HuH-7.5 (cell line): Measurements from ENCODE around the gene RNMT.
"Not testable (repeated sequence)": the region's sequence is repeated elsewhere in the genome, so short reads cannot be mapped to it uniquely, and the experiment has no call there.

Source experiments
- DNase-seq: peaks from one replicate; pipeline ENCODE4 v3.0.0; 2011; ENCODE audit warnings: low spot score

RNMT gene

DNA sequence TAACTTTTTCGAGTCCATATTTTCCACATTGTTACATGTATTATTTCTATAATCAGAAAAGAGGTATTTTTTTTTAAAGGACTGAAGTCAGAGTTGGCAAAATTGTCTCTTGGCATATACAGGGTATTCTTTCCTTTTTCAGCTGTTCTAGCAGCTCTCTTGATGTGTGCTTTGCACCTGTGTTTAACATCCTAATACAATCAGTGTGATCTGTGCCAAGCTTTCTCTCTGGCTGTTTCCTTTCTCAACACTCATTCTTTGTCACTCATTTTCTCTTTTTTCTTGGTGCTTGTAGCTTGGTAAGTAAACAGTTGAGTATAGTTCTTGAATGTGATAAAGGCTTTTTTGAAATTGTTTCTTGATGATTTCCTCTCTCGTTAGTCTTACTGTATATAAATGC is 9.2 kb downstream of the RNMT start:
- DNase-seq = no peak

DNA sequence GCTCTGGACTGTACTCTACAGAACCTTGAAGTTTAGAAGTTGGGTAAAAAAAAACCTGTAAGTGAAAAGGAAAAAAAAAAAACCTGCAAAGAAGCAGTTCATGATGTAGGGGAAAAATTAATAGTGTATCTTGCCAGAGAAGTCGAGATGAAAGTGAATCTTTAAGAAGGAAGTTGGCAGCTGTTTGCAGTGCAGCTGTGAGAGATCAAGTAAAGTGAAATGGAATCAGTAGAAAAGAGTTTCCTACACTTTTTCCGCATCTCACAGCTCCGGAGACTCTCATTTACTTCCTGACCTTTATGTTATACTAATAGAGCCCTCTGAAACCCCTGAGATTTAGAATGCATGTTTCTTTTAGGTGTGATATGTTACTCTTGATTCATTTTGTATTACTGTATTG is 19.2 kb downstream of the RNMT start:
- no peak for DNase-seq

DNA sequence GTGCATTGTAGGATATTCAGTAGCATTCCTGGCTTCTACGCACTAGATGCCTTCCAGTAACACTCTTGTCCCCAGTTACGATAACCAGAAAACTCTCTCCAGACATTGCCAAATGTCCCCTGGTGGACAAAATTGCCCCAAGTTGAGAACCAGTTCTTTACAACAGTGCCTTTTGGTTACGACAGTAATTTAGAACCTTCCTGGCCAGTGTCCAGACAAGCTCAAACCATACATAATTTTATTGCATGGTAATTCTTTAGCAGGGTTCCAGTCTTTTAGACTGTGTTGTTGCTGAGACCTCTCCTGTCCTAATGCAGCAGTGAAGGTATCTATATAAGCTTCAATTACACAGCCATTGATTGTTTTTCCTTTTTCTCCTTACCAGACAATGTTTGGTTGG is 20.2 kb downstream of the RNMT start:
- DNase-seq = no peak

DNA sequence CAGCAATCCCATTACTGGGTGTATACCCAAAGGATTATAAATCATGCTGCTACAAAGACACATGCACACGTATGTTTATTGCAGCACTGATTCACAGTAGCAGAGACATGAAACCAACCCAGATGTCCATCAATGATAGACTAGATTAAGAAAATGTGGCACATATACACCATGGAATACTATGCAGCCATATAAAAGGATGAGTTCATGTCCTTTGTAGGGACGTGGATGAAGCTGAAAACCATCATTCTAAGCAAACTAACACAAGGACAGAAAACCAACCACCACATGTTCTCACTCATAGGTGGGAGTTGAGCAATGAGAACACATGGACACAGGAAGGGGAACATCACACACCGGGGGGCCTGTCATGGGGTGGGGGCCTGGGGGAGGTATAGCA is 25.1 kb downstream of the RNMT start:
- not testable (repeated sequence) for DNase-seq

DNA sequence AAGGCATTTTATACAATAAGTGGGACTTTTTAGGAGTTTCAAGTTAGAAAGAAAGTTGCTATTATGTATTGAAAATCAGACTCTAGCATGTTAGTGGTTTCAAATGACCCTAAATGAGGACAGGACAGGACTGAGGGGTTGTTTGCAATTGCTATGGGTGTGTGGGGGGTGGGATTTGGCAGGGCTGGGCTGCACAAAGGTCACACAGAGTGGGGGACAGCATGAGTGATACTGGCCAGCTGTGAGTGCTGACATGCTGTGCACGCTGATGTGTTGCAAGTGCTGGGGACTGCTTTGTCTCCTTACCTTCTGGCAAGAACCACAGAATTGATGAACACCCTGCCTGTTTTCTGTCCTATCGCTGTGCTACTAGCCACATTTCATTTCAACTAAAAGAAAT is 29.8 kb downstream of the RNMT start:
- no peak for DNase-seq

DNA sequence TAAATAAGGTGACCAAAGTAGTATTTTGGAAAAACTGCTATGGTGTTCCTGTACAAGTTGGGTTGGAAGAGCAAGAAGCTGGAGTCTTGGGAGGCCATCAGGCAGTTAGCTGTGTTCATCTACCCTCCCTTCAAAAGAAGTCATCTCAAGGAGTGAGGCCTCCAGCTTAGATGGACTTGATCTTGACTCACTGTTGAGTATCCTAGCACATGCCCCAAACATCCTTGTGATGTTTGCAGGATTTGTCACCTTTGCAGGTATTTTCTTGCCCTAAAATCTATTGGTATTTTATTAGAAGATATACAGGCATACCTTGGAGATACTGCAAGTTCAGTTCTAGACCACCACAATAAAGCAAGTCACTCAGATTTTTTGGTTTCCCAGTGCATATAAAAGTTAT is 30.2 kb downstream of the RNMT start:
- no peak for DNase-seq

DNA sequence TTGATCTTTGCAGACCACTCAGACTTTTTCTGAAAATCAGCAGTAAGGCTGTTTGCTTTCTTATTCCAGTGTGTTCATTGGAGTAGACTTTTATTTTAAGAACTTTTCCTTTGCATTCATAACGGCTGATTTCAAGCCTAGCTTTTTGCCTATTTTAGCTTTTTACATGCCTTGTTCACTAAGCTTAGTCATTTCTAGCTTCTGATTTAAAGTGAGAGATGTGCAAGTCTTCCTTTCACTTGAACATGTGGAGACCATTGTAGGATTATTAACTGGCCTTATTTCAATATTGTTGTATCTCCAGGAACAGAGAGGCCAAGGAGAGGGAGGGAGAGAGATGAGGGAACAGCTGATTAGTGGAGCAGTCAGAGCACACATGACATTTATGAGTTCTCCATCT is 32.1 kb downstream of the RNMT start:
- no peak for DNase-seq

DNA sequence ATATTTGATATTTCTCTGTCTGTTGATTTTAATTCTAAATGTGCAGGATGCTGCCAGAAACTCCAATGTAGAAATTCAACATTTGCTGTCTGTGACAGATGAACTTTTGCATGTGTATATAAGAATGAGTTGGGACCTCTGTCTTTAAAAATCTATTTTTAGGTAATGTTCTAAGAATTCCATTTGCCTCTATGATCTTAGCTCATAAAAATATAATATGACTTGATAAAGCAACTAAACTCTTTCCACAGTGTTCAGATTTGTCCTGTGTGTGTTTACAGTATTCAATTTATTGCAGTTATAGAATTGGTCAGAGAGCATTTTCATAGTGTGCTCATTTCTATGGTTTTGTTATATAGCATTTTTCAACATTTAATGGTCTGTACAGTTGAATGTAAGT is 33.6 kb downstream of the RNMT start:
- no peak for DNase-seq

DNA sequence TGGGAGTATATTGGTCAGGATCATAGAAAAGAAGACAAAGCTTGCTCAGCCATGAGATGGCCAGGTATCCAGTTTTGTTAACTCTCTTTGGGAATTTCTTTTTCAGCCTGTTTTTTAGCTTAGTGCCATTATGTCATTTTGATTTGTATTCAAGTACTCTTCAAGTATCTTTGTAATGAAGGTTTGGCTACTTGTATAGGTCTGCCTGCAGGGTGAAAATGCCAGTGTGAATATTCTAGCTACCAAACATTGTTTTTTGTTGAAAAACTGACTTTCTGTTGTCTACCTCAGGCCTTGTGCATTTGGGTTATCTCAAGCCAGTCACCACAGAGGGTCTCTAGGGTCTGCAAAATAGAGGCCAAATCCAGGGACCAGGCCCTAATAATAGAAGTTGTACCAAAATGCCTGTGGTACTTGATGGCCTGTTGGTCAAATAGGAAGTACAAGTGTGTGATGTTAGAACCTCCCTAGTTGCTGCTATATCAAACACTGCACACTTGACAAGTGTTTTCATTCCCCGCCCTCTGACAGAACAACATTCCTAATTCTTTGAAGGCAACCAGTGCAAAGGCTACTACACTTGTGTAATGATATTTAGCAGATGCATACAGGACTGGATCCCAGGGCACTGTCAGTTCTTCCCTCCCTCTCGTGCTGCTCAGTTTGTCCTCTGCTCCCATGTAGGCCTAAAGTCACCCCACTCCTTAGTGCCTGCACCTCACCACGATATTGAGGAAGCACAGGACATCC is 36.4 kb downstream of the RNMT start:
- no peak for DNase-seq

DNA sequence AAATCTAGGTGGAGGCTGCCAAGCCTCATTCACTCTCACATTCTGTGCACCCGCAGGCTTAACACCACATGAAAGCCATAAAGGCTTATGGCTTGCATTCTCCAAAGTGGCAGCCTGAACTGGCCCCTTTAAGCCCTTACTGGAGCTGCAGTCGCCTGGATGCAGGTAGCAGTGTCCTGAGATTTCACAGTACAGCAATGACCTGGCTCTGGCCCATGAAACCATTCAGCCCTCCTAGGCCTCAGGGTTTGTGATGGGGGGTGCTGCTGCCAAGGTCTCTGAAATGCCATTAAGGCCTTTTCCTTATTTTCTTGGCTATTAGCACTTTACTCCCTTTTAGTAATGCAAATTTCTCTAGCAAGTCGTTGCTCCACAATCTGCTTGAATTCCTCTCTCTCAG is 48.6 kb downstream of the RNMT start:
- DNase-seq = no peak

DNA sequence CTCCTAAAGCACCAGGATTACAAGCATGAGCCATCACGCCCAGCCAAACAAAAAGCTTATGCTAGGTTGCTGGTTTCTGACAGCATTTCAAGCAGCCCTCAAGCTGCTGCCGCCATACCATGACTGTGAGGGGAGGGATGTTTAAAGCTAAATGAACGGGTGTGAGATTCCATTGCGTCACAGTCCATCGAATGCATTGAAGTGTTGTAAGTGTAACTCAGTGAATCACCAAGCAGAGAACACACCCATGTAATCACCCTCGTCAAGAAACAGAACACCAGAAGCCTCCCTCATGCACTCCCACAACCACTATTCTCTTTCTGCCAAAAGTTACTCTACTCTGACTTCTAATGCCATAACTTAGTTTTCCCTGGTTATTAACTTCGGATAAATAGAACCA is 64.7 kb downstream of the RNMT start:
- DNase-seq = no peak

DNA sequence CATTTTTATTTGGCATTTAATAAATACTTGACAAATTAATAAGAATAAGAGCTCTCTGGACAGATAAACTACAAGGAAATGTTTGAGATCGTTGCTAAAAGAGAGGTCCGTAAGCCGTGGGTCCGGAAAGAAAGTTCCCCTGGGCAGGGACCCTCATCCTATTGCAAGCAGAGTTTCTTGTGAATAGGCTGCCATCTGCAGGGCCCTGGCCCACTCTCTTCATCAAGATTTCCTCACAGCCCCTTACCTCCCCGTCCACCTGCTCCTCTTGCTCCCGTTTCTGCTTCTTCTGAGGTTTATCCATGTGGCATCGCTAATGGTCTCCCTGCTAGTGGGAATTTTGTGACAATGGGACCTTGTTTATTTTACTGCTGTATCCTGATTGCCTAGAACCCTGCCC is 67.3 kb downstream of the RNMT start:
- no peak for DNase-seq

DNA sequence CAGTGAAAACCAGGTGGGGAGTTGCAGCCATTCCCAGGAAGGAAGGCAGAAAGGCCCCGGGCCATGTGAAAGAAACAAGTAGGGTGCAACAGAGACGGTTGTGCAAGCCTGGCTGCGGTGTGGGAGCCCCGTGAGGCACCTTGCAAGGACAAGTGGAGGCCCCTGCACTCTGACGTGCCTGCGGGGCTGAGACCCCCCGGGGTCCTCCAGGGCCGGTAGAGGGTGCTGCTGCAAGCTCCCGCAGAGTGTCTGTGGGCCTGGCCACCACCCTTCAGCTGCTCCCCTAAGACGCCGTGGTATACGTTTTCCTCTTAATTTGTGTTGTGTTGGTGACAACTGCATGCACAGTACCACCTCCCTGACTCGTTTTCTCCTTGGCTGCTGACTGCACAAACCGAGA is 70.0 kb downstream of the RNMT start:
- peak; percentile 42 for DNase-seq

DNA sequence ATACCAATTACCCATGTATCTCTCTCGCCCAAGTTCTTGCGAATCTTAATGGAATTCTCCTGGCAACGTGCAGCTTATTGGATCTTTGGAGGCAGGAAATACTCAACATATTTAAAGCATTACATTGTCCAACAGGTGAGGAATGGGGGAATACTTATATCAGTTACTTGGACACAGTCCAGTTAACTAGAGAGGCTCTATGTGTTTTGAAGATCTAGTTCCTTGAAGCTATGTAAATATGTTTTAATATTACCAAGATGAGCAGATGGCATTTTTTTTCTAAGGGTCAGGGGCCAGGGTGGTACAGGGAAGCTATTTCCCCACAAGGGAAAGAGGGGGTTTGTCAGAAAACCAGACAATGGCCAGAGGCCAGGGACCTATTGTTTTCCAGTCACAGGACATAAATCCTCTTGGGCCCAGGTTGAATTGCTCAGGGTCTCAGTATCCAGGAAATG is 70.7 kb downstream of the RNMT start:
- DNase-seq = no peak

DNA sequence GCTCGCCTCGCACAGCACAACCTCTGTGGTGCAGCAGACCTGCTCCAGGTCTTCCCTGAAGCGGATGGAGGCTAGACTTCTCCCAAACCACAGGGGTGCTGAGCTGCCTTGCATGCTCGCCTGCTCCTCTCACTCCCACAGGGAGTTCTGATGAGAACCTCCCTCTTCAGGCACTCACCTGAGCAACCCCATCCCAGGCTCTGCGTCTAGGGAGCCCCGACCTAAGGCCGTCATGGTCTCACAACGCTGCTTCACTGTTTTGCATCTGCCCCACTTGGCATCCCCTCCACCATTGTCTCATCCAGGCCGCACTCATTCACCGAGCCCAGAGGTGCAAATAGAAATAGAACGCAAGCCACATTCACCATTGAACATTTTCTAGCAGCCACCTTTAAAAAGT is 72.9 kb downstream of the RNMT start:
- no peak for DNase-seq

DNA sequence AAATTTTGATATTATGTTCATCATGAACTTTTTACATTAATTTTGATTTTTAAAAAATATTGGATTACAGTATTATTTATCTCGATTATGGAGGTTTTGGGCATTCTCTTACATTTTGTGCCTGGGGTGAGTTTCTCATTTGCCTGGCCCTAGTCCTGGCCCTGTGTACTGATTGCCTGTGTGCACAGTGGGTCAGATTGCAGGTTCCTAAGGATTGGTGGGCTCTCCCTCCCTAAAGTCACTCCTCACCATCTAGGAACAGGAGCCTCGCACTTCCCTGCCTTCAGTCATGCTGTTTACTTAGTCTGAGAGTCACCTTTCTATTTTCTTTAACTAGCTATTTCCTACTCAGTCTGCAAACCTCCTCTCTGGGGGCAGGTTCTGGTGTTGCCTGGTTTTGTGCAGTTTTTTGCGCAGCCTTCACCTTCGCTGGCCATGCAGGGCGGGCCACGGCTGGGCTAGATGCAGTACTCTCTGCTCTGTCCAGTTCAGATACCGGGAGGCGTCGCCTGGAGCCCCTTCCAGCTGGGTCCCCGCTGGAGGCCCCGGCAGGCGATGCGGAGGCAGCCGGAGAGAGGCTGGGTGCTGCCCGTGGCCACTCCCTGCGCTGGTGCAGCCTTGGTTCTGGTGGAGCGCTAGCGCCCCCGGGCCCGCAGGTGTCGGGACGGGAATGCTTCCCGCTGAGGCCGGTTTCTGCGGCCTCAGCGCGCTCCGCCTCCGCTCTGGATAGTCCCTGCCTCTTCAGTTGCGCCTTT is 74.2 kb downstream of the RNMT start:
- DNase-seq = peak; percentile 83

DNA sequence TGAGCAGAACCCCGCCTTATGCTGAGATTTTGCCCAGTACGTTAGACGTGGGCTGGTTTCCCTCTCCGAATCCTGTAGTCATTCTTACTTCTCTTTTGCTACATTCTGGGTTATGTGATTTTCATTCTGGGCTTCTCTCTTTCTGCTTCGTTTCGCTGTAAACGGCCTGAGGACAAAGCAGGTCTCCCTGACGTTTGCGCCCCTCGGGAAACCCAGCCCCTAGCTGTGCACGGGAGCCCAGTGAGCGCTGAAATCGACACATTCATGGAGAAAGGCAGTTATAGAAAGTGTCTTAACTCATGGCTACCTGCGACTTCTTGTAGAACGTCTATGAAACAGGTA is 74.8 kb downstream of the RNMT start:
- DNase-seq = no peak

DNA sequence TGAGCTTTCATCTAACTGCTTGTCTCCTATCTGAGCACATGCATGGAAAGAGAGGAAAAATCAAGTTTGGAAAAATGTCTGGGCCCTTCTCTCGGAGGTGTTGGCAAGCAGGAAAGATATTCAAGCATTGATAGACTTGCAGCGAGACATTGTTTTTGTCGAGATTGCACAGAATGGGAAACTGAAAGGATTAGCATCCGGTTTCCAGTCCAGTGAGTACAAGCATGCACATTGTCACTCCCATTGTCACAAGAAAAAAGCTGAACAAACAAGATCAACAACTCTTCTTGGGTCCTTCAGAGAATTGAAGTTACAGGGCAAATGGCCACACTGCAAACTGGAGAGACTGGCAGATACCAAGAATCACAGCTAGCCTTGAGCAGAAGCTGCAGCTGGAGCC is 77.8 kb downstream of the RNMT start:
- no peak for DNase-seq

DNA sequence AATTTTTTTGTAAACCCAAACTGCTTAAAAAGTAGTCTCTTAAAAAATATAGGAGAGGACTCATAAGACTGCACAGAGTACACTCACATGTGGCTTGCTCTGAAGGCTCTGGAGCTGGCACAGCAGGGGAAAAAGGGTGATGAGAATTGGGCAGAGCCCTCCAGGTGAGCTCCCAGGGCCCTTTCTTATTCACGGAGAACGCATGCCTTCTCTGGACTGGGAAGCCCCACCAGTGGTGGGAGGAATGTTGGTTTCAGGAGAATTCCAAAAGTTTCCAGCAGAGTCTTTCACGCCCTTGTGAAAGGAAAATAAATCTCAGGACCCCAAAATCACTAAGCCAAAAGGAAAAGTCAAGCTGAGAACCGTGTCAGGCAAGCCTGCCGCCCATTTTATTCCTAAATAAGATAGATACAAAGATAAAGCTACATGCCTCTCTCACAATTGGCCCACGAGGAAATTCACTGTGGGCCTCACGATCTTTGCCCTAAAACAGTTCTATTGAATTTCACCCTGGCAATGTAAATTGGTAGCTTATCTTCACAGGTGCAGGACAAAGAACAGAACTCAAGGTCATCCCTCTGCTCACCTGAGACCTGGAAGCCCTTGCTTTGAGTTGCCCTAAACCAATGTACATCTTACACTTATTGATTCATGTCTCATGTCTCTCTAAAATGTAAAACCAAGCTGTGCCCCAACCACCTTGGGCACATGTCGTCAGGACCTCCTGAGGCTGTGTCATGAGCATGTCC is 82.0 kb downstream of the RNMT start:
- no peak for DNase-seq

DNA sequence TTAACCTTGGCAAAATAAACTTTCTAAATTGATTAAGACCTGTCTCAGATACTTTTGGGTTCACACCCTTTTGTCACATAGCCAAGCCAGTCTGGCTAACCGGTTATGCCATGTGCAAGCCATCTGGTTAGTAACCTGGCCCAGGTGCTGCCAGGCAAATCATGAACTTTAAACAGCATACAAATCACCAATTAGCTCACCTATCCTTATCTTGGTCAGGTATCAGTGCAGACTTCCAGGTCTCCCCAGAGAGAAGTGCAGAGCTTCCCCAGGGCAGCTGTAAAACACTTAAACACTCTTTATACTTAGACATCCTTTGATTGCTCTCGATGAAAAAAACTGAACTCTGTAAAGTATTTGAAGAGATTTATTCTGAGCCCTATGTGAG is 82.6 kb downstream of the RNMT start:
- DNase-seq = no peak

DNA sequence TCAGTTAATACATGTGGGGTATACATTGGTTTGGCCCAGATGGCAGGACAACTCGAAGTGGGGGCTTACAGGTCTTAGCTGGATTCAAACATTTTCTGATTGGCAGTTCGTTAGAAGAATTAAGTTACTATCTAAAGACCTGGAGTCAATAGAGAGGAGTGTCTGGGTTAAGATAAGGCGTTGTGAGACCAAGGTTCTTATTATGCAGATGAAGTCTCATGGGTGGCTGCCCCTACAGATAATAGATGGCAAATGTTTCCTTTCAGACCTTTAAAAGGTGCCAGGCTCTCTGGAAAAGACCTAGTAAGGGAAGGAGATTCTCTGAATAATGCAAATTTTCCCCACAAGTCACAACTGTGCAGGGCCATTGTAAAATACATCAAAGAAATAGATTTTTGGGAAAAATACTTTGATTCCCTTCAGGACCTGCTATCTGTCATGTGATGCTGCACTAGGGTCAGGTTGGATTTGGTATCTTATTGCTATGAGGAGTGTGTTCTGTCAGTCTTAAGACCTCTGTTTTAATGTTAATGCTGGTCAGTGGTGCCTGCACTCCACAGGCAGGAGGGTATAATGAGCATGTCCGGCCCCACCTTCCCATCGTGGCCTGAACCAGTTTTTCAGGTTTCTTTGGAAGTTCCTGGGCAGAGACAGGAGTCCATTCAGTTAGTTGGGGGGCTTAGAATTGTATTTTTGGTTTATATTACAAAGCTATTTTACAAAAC is 83.2 kb downstream of the RNMT start:
- DNase-seq = no peak

DNA sequence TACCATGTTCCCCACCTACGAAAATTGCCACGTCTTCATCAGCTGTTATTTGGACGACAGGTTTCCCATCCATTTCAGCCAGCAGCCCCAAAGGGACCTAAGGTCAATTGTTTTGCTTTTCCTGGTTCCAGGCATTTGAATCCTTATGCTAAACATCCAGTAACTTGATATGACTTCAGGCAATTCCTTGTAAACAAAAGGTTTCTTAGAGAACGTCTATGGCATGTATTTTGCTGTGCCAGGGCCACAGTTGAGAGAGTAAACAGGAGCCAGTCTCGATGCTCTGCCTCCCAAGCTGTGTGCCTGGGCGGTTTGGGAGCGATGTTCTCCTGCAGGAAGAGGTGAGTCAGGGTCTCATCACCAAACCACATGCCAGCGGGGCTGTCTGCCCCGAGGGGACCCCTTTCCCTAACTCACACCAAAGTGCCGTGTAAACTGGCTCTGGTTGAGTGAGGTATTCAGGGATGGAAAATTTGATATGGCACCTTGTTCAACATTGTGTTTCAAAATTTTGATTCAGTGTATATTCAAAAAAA is 84.5 kb downstream of the RNMT start:
- DNase-seq = no peak
